Ishikawa (cell line): ENCODE results near the gene ARHGAP26.

Experiments used
- EP300 ChIP-seq: IDR thresholded peaks from 2 replicates; pipeline ENCODE4 v1.6.1; 2012; ENCODE audit warnings: borderline replicate concordance
- FOXM1 ChIP-seq: IDR thresholded peaks from 2 replicates; pipeline ENCODE4 v1.6.1; 2012; ENCODE audit warnings: low read depth, borderline replicate concordance
- RAD21 ChIP-seq: IDR thresholded peaks from 2 replicates; pipeline ENCODE4 v1.6.1; 2012; ENCODE audit warnings: low read depth
- TAF1 ChIP-seq: IDR thresholded peaks from 2 replicates; pipeline ENCODE4 v1.6.1; 2012; ENCODE audit warnings: low read depth, mild to moderate bottlenecking
- TCF12 ChIP-seq: IDR thresholded peaks from 2 replicates; pipeline ENCODE4 v1.6.1; 2012; ENCODE audit warnings: low read depth
- TEAD4 ChIP-seq: IDR thresholded peaks from 2 replicates; pipeline ENCODE4 v1.6.1; 2012
- YY1 ChIP-seq: IDR thresholded peaks from 2 replicates; pipeline ENCODE4 v1.6.1; 2012; ENCODE audit warnings: low read depth
- TF ChIP-seq, protein P1 (sequence below): IDR thresholded peaks from 2 replicates; pipeline ENCODE4 v1.6.1; 2012; ENCODE audit warnings: low read depth, mild to moderate bottlenecking
- TF ChIP-seq, protein P2 (sequence below): IDR thresholded peaks from 2 replicates; pipeline ENCODE4 v1.6.1; 2012
- TF ChIP-seq, protein P3 (sequence below): IDR thresholded peaks from 2 replicates; pipeline ENCODE4 v1.6.1; 2012

DNA sequence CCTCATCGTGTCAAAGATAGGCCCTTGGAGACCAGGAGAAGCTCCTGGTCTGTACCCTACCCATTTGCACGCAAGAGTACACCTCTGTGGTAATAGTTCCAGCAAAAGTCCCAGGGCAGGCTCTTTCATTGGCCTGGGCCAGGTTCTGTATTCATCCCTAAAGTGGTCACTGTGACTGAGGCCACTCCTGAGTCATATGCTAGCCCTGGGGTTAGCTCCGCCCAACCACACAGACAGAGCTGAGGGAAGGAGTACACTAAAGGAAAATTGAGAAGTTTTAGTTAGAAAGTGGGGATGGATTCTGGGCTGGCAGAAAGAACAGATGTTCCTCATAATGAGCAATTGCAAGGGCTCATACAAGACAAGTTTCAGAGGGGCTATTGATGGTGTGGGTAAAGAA, 206.7 kb downstream of the ARHGAP26 start:
- TF ChIP-seq TEAD4, result no peak
- no peak for TF ChIP-seq YY1
- TF ChIP-seq FOXM1, result no peak
- TF ChIP-seq, protein P1, sequence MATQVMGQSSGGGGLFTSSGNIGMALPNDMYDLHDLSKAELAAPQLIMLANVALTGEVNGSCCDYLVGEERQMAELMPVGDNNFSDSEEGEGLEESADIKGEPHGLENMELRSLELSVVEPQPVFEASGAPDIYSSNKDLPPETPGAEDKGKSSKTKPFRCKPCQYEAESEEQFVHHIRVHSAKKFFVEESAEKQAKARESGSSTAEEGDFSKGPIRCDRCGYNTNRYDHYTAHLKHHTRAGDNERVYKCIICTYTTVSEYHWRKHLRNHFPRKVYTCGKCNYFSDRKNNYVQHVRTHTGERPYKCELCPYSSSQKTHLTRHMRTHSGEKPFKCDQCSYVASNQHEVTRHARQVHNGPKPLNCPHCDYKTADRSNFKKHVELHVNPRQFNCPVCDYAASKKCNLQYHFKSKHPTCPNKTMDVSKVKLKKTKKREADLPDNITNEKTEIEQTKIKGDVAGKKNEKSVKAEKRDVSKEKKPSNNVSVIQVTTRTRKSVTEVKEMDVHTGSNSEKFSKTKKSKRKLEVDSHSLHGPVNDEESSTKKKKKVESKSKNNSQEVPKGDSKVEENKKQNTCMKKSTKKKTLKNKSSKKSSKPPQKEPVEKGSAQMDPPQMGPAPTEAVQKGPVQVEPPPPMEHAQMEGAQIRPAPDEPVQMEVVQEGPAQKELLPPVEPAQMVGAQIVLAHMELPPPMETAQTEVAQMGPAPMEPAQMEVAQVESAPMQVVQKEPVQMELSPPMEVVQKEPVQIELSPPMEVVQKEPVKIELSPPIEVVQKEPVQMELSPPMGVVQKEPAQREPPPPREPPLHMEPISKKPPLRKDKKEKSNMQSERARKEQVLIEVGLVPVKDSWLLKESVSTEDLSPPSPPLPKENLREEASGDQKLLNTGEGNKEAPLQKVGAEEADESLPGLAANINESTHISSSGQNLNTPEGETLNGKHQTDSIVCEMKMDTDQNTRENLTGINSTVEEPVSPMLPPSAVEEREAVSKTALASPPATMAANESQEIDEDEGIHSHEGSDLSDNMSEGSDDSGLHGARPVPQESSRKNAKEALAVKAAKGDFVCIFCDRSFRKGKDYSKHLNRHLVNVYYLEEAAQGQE, result no peak
- no peak for TF ChIP-seq TAF1
- TF ChIP-seq, protein P2, sequence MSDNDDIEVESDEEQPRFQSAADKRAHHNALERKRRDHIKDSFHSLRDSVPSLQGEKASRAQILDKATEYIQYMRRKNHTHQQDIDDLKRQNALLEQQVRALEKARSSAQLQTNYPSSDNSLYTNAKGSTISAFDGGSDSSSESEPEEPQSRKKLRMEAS, result no peak
- TF ChIP-seq TCF12, result no peak
- TF ChIP-seq, protein P3, sequence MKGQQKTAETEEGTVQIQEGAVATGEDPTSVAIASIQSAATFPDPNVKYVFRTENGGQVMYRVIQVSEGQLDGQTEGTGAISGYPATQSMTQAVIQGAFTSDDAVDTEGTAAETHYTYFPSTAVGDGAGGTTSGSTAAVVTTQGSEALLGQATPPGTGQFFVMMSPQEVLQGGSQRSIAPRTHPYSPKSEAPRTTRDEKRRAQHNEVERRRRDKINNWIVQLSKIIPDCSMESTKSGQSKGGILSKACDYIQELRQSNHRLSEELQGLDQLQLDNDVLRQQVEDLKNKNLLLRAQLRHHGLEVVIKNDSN, result no peak
- TF ChIP-seq EP300, result no peak
- TF ChIP-seq RAD21, result no peak
